Osteocyte (in vitro differentiated cells): ENCODE results near the gene PTPN21. TPM values are rescaled to one million over a fixed set of nuclear protein-coding genes. Genes with fewer than 3 reads are reported as not detected.

Experiments
- DNase-seq: peaks from one replicate; pipeline ENCODE4 v3.0.0; 2021; ENCODE audit warnings: mixed read lengths; ENCODE audit not compliant: unreplicated experiment; ENCODE audit errors: extremely low spot score
- H3K27ac Mint-ChIP-seq: one replicate; pipeline ENCODE4 v1.8.0; 2021; ENCODE audit warnings: mild to moderate bottlenecking, mixed read lengths; ENCODE audit not compliant: unreplicated experiment
- H3K27me3 Mint-ChIP-seq: one replicate; pipeline ENCODE4 v1.8.0; 2021; ENCODE audit warnings: mixed read lengths; ENCODE audit not compliant: unreplicated experiment
- H3K36me3 Mint-ChIP-seq: one replicate; pipeline ENCODE4 v1.8.0; 2021; ENCODE audit warnings: mixed read lengths; ENCODE audit not compliant: unreplicated experiment
- H3K4me1 Mint-ChIP-seq: one replicate; pipeline ENCODE4 v1.8.0; 2021; ENCODE audit warnings: mixed read lengths; ENCODE audit not compliant: unreplicated experiment
- H3K4me3 Mint-ChIP-seq: one replicate; pipeline ENCODE4 v1.8.0; 2021; ENCODE audit warnings: mild to moderate bottlenecking, moderate library complexity, mixed read lengths; ENCODE audit not compliant: unreplicated experiment
- H3K9me3 Mint-ChIP-seq: one replicate; pipeline ENCODE4 v1.8.0; 2021; ENCODE audit warnings: mixed read lengths; ENCODE audit not compliant: unreplicated experiment
- total RNA-seq: library from RNA; stranded (reverse); gene quantifications from 2 replicates; pipeline ENCODE4 v1.2.1, GENCODE V29; 2021
- TF ChIP-seq, protein P1 (sequence below): fragments of 200-600 bp; sonication (generic); IDR thresholded peaks from 2 replicates; pipeline ENCODE4 v1.5.0; 2021; ENCODE audit warnings: antibody characterized with exemption, mild to moderate bottlenecking, moderate library complexity

The PTPN21 gene
- total RNA-seq, 1 donor from 2014 or later = 30.0 TPM

DNA sequence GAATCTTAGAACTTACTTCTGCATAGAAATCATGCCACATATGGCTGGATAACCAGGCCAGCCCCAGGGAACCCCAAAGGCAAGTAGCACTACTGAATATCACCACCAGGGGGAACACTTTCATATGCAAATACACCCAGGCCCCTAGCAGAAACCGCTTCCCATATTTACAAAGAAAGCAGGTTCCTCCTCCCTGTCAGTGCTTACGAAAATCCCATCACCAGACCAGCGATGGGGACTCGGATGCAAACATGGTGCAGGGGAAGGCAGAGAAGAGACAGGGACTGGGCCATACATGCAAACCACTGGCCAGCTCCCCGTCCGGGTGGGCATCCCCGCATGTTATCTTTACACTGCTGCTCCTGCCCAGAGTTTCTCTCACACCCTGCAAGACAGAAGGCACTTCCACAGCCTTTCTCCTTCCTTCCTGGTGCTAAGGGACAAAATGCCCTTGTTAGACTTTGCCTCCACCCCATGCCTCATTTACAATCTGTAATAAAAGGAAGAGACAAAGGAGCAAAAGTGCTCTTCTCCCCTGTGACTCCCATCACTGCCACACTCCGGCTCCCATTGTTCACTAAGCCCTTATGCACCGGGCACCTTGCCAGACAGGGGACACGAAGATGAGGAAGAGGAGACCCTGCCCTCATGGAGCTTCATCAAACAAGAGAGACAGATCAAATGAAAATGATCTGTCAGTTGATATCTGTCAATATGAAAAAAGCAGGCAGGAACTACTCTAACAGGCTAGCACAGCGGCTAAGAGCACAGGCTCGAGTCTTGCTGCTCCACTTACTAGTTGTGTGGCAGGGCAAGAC lies 62.3 kb downstream of the PTPN21 start:
- TF ChIP-seq, protein P1, sequence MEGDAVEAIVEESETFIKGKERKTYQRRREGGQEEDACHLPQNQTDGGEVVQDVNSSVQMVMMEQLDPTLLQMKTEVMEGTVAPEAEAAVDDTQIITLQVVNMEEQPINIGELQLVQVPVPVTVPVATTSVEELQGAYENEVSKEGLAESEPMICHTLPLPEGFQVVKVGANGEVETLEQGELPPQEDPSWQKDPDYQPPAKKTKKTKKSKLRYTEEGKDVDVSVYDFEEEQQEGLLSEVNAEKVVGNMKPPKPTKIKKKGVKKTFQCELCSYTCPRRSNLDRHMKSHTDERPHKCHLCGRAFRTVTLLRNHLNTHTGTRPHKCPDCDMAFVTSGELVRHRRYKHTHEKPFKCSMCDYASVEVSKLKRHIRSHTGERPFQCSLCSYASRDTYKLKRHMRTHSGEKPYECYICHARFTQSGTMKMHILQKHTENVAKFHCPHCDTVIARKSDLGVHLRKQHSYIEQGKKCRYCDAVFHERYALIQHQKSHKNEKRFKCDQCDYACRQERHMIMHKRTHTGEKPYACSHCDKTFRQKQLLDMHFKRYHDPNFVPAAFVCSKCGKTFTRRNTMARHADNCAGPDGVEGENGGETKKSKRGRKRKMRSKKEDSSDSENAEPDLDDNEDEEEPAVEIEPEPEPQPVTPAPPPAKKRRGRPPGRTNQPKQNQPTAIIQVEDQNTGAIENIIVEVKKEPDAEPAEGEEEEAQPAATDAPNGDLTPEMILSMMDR = peak; percentile 85
- DNase-seq = no peak
- no peaks in the 10 kb centered on the region for H3K9me3 Mint-ChIP-seq
- H3K4me1 Mint-ChIP-seq = no peaks in the 10 kb centered on the region
- no peak overlapping the region for H3K4me3 Mint-ChIP-seq
- peak overlapping the region; percentile 65 for H3K27ac Mint-ChIP-seq
- H3K27me3 Mint-ChIP-seq = no peaks in the 10 kb centered on the region
- H3K36me3 Mint-ChIP-seq = peaks cover 28% of the 10 kb centered on the region

DNA sequence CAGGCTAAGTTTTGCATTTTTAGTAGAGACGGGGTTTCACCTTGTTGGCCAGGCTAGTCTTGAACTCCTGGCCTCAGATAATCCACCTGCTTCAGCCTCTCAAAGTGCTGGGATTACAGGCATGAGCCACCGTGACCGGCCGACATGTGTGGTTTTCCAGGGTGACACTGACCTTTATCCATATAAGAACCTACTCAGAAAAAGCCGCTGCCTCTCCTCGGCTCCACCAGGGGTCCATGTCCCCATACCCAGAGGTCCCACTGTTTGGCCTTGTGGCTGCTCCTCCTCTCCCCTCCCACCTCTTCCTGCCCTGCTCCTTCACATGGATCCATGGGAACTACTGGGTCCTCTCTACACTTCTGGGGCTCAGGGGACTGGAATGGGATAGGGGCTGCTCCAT lies 64.6 kb downstream of the PTPN21 start:
- no peak for DNase-seq
- H3K4me1 Mint-ChIP-seq = no peaks in the 10 kb centered on the region
- peaks cover 20% of the 10 kb centered on the region for H3K36me3 Mint-ChIP-seq
- no peak overlapping the region for H3K27ac Mint-ChIP-seq
- TF ChIP-seq, protein P1 = no peak
- H3K27me3 Mint-ChIP-seq = no peaks in the 10 kb centered on the region
- H3K4me3 Mint-ChIP-seq = no peak overlapping the region
- no peaks in the 10 kb centered on the region for H3K9me3 Mint-ChIP-seq

DNA sequence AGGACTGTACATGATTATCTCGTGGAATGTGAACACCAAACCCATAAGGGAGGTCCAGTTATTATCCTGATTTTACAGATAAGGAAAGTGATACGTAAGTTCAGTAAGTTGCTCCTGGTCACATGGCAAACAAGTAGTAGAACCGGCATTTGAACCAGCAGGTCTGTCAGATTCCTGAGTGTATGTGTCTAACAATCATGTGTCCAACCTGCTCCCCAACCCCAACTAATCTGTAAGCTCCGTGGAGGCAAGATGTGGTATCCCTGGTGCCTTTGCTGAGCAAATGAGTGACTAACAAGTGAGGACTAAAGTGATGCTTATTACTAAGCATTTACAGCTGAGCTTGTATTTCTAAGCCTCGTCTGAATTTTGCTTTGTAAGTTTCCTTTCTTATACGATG lies 65.9 kb downstream of the PTPN21 start:
- H3K27ac Mint-ChIP-seq = no peak overlapping the region
- H3K4me3 Mint-ChIP-seq = no peak overlapping the region
- no peaks in the 10 kb centered on the region for H3K27me3 Mint-ChIP-seq
- H3K9me3 Mint-ChIP-seq = no peaks in the 10 kb centered on the region
- no peak for DNase-seq
- no peaks in the 10 kb centered on the region for H3K4me1 Mint-ChIP-seq
- H3K36me3 Mint-ChIP-seq = peaks cover 15% of the 10 kb centered on the region
- TF ChIP-seq, protein P1 = no peak

DNA sequence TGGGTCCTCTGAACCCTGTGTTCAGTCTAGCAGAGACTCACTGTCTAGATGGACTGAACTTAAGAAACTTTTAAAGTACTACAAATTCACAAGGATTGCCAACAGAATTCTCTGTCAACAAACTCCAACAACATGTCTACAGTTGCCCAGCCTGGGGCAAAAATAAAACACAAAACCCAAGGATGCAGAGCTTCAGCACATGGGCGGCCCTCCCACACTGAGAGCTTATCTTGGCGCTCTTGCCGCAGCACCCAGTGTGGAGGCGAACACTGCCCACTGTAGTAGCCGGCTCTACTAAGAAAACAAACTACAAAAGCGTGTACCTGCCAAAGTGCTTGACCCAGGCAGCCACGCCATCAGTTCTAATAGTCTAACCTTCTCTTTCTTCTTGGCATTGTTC lies 66.7 kb downstream of the PTPN21 start:
- Mint-ChIP-seq H3K27me3 (no peaks in the 10 kb centered on the region), H3K9me3 (no peaks in the 10 kb centered on the region), H3K27ac (no peak overlapping the region), H3K36me3 (peaks cover 8% of the 10 kb centered on the region), H3K4me1 (no peaks in the 10 kb centered on the region), H3K4me3 (no peak overlapping the region)
- TF ChIP-seq, protein P1 = no peak
- DNase-seq = no peak

DNA sequence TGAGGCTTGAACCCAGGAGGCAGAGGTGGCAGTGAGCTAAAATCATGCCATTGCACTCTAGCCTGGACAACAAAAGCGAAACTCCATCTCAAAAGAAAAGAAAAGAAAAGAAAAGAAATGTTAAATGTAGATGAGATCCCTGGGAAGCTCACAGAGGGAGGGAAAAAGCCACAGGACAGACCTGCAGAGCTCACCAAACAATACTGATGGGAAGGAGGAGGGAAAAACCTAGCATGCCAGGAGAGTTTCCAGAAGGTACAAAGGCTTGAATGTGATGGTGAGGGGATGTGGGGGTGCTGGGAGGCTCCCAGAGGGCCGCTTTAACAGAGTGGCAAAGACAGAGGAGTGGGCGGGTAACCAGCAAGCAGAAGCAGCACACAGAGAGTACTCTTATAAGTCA lies 72.3 kb downstream of the PTPN21 start:
- H3K9me3 Mint-ChIP-seq = no peaks in the 10 kb centered on the region
- H3K4me1 Mint-ChIP-seq = no peaks in the 10 kb centered on the region
- no peaks in the 10 kb centered on the region for H3K27me3 Mint-ChIP-seq
- H3K36me3 Mint-ChIP-seq = peaks cover 26% of the 10 kb centered on the region
- TF ChIP-seq, protein P1 = no peak
- DNase-seq = no peak
- H3K4me3 Mint-ChIP-seq = no peak overlapping the region
- no peak overlapping the region for H3K27ac Mint-ChIP-seq
